ENCODE data around the gene LRRC3.

Gene LRRC3

GRCh38 chr21:44440241-44441040 is 14.9 kb upstream of the LRRC3 start:
- DNase-seq, result no peak

GRCh38 chr21:44441041-44441400 is 14.3 kb upstream of the LRRC3 start:
- no peak for DNase-seq

GRCh38 chr21:44441581-44442265 is 13.6 kb upstream of the LRRC3 start:
- DNase-seq, result no peak

- no peak for DNase-seq
Observed at GRCh38 chr21:44442266-44443125, 12.8 kb upstream of the LRRC3 start.

GRCh38 chr21:44443291-44443890 is 11.9 kb upstream of the LRRC3 start:
- no peak for DNase-seq

- DNase-seq, result no peak
Observed at GRCh38 chr21:44443891-44444285, 11.4 kb upstream of the LRRC3 start.

GRCh38 chr21:44444286-44444931 is 10.9 kb upstream of the LRRC3 start:
- DNase-seq, result no peak

GRCh38 chr21:44445145-44445812 is 10.0 kb upstream of the LRRC3 start:
- DNase-seq, result no peak

- DNase-seq, result no peak
Observed at GRCh38 chr21:44448651-44449131, 6.6 kb upstream of the LRRC3 start.

GRCh38 chr21:44449473-44450363 is 5.6 kb upstream of the LRRC3 start:
- DNase-seq, result no peak

GRCh38 chr21:44450402-44450801 is 4.9 kb upstream of the LRRC3 start:
- DNase-seq, result no peak

- DNase-seq, result no peak
Observed at GRCh38 chr21:44450999-44451398, 4.3 kb upstream of the LRRC3 start.

- DNase-seq, result no peak
Observed at GRCh38 chr21:44453120-44453519, 2.2 kb upstream of the LRRC3 start.

GRCh38 chr21:44454058-44454457 is 1.3 kb upstream of the LRRC3 start:
- DNase-seq, result no peak

- DNase-seq, result no peak
Observed at GRCh38 chr21:44455524-44456213, 359 bp downstream of the LRRC3 start.

- DNase-seq, result no peak
Observed at GRCh38 chr21:44456214-44456914, 1.1 kb downstream of the LRRC3 start.

- DNase-seq, result no peak
Observed at GRCh38 chr21:44456915-44457736, 1.8 kb downstream of the LRRC3 start.

- no peak for DNase-seq
Observed at GRCh38 chr21:44458971-44459711, 3.8 kb downstream of the LRRC3 start.

Measured in NCI-H774 (cell line).